ENCODE measurements around the gene PPFIA4.

DNA sequence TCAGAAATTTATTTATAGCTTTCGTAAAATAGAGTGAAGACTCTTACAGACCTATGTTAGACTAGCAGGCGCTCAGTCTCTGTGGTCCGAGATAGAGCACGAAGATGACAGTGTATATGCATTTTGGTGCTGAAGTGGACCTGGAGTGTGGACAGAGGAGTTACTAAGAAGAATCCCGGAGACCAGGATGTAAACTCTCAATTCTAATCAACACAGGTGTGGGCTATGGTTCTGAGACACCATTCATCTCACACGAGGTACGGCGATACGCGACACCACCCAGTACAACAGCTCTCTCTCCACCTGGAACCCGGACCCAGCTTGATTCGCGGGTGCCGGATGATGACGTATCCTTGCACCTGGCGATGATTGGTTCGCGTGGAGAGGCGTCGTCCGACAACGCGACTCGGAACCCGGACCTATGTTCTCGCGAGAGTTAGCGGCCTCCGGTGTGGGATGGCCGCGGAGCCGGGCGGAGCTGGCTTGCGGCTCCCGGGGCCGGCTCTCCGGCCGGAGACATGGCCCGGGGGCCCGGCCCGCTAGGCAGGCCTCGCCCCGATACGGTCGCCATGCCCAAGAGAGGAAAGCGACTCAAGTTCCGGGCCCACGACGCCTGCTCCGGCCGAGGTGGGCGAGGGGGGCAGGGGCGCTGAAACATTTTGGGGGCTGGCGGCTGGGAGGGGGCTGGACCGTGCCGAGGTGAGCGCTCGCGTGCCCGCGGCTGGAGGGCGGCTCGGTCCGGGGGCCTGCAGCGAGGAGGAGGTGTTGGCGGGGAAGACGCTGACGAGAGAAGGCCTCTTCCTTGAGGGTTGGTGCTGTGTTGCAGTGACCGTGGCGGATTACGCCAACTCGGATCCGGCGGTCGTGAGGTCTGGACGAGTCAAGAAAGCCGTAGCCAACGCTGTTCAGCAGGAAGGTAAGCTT, 19.1 kb upstream of the PPFIA4 start, which contains the start of gene TMEM183A:
- TF ChIP-seq, protein P1, sequence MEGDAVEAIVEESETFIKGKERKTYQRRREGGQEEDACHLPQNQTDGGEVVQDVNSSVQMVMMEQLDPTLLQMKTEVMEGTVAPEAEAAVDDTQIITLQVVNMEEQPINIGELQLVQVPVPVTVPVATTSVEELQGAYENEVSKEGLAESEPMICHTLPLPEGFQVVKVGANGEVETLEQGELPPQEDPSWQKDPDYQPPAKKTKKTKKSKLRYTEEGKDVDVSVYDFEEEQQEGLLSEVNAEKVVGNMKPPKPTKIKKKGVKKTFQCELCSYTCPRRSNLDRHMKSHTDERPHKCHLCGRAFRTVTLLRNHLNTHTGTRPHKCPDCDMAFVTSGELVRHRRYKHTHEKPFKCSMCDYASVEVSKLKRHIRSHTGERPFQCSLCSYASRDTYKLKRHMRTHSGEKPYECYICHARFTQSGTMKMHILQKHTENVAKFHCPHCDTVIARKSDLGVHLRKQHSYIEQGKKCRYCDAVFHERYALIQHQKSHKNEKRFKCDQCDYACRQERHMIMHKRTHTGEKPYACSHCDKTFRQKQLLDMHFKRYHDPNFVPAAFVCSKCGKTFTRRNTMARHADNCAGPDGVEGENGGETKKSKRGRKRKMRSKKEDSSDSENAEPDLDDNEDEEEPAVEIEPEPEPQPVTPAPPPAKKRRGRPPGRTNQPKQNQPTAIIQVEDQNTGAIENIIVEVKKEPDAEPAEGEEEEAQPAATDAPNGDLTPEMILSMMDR (IDR thresholded peaks at IDR 0.05), result no peak
- TF ChIP-seq EP300 (IDR thresholded peaks at IDR 0.05) (peak; percentile 57 to 98), POLR2A (IDR thresholded peaks at IDR 0.05) (peak; percentile 76 to 92)
